ENCODE results near the gene CRELD2.

CRELD2 gene

DNA sequence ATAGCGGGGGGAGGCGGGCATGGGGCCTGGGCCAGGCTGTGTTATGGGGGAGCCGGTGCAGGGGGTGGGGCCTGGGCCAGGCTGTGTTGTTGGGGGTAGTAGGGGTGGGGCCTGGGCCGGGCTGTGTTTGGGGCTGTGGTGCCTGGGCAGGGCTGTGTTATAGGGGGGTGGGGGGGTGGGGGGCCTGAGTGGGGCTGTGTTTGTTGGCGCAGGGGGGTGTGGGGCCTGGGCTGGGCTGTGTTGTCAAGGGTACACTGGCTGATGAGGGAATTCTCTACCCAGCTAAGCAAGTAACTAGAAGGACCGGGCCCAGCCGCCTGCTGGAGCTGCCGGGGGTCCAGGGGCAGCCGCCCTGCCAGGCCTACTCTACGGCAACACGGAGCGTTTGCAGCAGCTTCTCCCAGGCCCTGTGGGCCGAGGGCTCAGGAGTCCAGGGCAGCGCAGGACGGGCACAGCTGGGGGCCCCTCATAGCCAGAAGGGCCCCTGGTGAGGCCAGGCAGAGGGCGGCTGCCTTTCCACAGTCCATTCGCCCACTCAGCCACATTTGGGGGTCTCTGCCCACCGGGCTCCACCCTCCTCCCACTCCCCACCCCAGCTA, 32.1 kb downstream of the CRELD2 start:
- no peak overlapping the region for H3K4me3 ChIP-seq (ENCODE audit: severe bottlenecking)
- DNase-seq (ENCODE audit: low spot score) (no peak), ATAC-seq (ENCODE audit: low read depth) (no peak)
- H3K4me1 ChIP-seq (ENCODE audit: insufficient read depth, poor library complexity, severe bottlenecking): peaks cover 48% of the 10 kb centered on the region
- no peaks in the 10 kb centered on the region for H3K9me3 ChIP-seq (ENCODE audit: severe bottlenecking)
- TF ChIP-seq, protein P1, sequence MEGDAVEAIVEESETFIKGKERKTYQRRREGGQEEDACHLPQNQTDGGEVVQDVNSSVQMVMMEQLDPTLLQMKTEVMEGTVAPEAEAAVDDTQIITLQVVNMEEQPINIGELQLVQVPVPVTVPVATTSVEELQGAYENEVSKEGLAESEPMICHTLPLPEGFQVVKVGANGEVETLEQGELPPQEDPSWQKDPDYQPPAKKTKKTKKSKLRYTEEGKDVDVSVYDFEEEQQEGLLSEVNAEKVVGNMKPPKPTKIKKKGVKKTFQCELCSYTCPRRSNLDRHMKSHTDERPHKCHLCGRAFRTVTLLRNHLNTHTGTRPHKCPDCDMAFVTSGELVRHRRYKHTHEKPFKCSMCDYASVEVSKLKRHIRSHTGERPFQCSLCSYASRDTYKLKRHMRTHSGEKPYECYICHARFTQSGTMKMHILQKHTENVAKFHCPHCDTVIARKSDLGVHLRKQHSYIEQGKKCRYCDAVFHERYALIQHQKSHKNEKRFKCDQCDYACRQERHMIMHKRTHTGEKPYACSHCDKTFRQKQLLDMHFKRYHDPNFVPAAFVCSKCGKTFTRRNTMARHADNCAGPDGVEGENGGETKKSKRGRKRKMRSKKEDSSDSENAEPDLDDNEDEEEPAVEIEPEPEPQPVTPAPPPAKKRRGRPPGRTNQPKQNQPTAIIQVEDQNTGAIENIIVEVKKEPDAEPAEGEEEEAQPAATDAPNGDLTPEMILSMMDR (IDR thresholded peaks at IDR 0.05; ENCODE audit: poor library complexity, severe bottlenecking): no peak
- no peaks in the 10 kb centered on the region for H3K36me3 ChIP-seq (ENCODE audit: low read depth)
- H3K27ac ChIP-seq (ENCODE audit: poor library complexity, severe bottlenecking): peak overlapping the region; percentile 87
- H3K27me3 ChIP-seq (ENCODE audit: insufficient read depth, poor library complexity, severe bottlenecking): no peaks in the 10 kb centered on the region

GRCh38 chr22:49951000-49951677, 32.7 kb downstream of the CRELD2 start:
- H3K36me3 ChIP-seq (ENCODE audit: low read depth): no peaks in the 10 kb centered on the region
- no peak overlapping the region for H3K4me3 ChIP-seq (ENCODE audit: severe bottlenecking)
- DNase-seq (ENCODE audit: low spot score) (peak; percentile 90), ATAC-seq (ENCODE audit: low read depth) (peak; percentile 61)
- H3K9me3 ChIP-seq (ENCODE audit: severe bottlenecking): no peaks in the 10 kb centered on the region
- H3K4me1 ChIP-seq (ENCODE audit: insufficient read depth, poor library complexity, severe bottlenecking): peaks cover 48% of the 10 kb centered on the region
- H3K27me3 ChIP-seq (ENCODE audit: insufficient read depth, poor library complexity, severe bottlenecking): no peaks in the 10 kb centered on the region
- H3K27ac ChIP-seq (ENCODE audit: poor library complexity, severe bottlenecking): peak overlapping the region; percentile 87
- TF ChIP-seq, protein P1 (IDR thresholded peaks at IDR 0.05; ENCODE audit: poor library complexity, severe bottlenecking): no peak

GRCh38 chr22:49951678-49951985, 33.2 kb downstream of the CRELD2 start:
- no peak for ATAC-seq (ENCODE audit: low read depth)
- no peaks in the 10 kb centered on the region for H3K36me3 ChIP-seq (ENCODE audit: low read depth)
- H3K4me3 ChIP-seq (ENCODE audit: severe bottlenecking): no peak overlapping the region
- no peaks in the 10 kb centered on the region for H3K27me3 ChIP-seq (ENCODE audit: insufficient read depth, poor library complexity, severe bottlenecking)
- peaks cover 47% of the 10 kb centered on the region for H3K4me1 ChIP-seq (ENCODE audit: insufficient read depth, poor library complexity, severe bottlenecking)
- TF ChIP-seq, protein P1 (IDR thresholded peaks at IDR 0.05; ENCODE audit: poor library complexity, severe bottlenecking): no peak
- DNase-seq (ENCODE audit: low spot score): no peak
- H3K27ac ChIP-seq (ENCODE audit: poor library complexity, severe bottlenecking): peak overlapping the region; percentile 87
- H3K9me3 ChIP-seq (ENCODE audit: severe bottlenecking): no peaks in the 10 kb centered on the region

GRCh38 chr22:49951986-49952896, 33.8 kb downstream of the CRELD2 start:
- H3K4me3 ChIP-seq (ENCODE audit: severe bottlenecking): no peak overlapping the region
- ATAC-seq (ENCODE audit: low read depth) (peak; percentile 46), DNase-seq (ENCODE audit: low spot score) (no peak)
- peaks cover 45% of the 10 kb centered on the region for H3K4me1 ChIP-seq (ENCODE audit: insufficient read depth, poor library complexity, severe bottlenecking)
- TF ChIP-seq, protein P1 (IDR thresholded peaks at IDR 0.05; ENCODE audit: poor library complexity, severe bottlenecking): no peak
- no peaks in the 10 kb centered on the region for H3K36me3 ChIP-seq (ENCODE audit: low read depth)
- H3K9me3 ChIP-seq (ENCODE audit: severe bottlenecking): no peaks in the 10 kb centered on the region
- peak overlapping the region; percentile 87 for H3K27ac ChIP-seq (ENCODE audit: poor library complexity, severe bottlenecking)
- H3K27me3 ChIP-seq (ENCODE audit: insufficient read depth, poor library complexity, severe bottlenecking): no peaks in the 10 kb centered on the region
